ENCODE data around the gene DTYMK.

DTYMK gene

DNA sequence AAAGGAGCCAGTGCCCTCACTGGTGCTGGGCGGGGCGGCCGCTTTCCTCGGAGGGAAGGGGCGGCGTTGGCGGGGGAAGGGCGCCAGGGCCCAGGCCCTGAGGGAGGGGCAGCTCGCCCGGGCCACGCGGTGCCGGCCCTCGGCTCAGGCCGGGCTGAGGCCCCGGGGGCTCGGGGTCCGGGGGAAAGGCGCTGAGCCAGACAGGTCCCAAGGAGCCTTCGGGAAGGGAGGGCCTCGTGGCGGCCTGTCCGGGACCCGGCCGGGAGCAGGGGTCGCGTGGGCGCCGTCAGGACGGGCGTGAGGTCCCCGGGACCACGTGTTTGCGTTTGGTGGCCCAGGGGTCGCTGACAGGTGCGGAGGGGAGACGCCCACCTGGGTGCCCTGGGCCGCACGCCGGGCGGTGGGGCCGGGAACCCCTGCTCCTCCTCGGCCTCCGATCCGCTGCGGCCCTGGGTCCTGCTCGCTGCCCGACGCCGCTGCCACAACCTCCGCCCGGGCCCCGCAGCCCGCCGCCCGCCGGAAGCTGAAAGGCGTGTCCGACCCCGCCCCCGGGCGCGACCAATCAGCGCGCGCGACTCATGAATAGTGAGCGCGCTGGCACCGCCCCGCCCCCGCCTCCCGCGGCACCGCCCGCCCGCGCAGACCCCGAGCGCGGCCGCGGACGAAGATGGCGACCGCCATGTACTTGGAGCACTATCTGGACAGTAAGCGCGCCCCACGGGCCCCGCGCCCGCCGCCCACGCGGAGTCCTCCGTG is 15.0 kb upstream of the DTYMK start, which contains the start of gene ING5:
TSS of gene ING5 (plus strand) at position 641 of the 756 bp plus-strand sequence. CDS start at position 668, 27 bp downstream.
- peak within 1 kb of the TSS; percentile 81 to 87 for H3K4ac ChIP-seq (ENCODE audit: low read depth in 1 of 2, low read length in 2 of 2)
- H3K14ac ChIP-seq (ENCODE audit: low read length in 2 of 2) = peak within 1 kb of the TSS; percentile 86 to 91
- peaks cover 23% of the 10 kb centered on the region for H3K79me1 ChIP-seq (replicated peaks; ENCODE audit: low read length, poor library complexity, severe bottlenecking)
- peak within 1 kb of the TSS; percentile 95 for H2BK5ac ChIP-seq (ENCODE audit: low read depth, low read length, poor library complexity, severe bottlenecking)
- H2BK15ac ChIP-seq (ENCODE audit: low read depth, poor library complexity, severe bottlenecking) = peak within 1 kb of the TSS; percentile 89
- H3K4me1 ChIP-seq (ENCODE audit: control insufficient read depth, insufficient read depth, low read depth, low read length) = peaks cover 14% of the 10 kb centered on the region
- peak within 1 kb of the TSS; percentile 82 for H4K8ac ChIP-seq (ENCODE audit: low read length)
- peak within 1 kb of the TSS; percentile 43 for H3K27ac ChIP-seq (ENCODE audit: low read length, poor library complexity, severe bottlenecking)
- peak within 1 kb of the TSS; percentile 89 for H3K9ac ChIP-seq (ENCODE audit: low read length)
- peak within 1 kb of the TSS; percentile 28 to 52 for H2BK12ac ChIP-seq (ENCODE audit: low read length in 2 of 2)
- H2AK5ac ChIP-seq (ENCODE audit: low read length, severe bottlenecking) = peak within 1 kb of the TSS; percentile 54
- H3K18ac ChIP-seq (ENCODE audit: low read depth in 1 of 2, low read length in 2 of 2) = peak within 1 kb of the TSS; percentile 94 to 97
- peak within 1 kb of the TSS; percentile 89 for H2AFZ ChIP-seq (ENCODE audit: low read depth, low read length)
- peaks cover 17% of the 10 kb centered on the region in 2 experiments for H3K36me3 ChIP-seq (ENCODE audit: control insufficient read depth in 1 of 2, insufficient read depth in 2 of 2, low read depth in 1 of 2, low read length in 2 of 2)
- H3K9me3 ChIP-seq (ENCODE audit: control insufficient read depth, low read length) = peaks cover 2% of the 10 kb centered on the region
- no peak within 1 kb of the TSS for H3K23ac ChIP-seq (ENCODE audit: low read length in 2 of 2)
- peak; percentile 90 for DNase-seq
- H3K4me3 ChIP-seq (ENCODE audit: insufficient read depth in 1 of 2, low read depth in 1 of 2, low read length in 2 of 2) = peak within 1 kb of the TSS; percentile 87 to 94
- no peaks in the 10 kb centered on the region for H3K27me3 ChIP-seq (ENCODE audit: control insufficient read depth in 1 of 2, insufficient read depth in 1 of 2, low read length in 2 of 2)
- peak within 1 kb of the TSS; percentile 92 for H2BK120ac ChIP-seq (ENCODE audit: low read depth, low read length)
- H4K91ac ChIP-seq (ENCODE audit: low read length) = peak within 1 kb of the TSS; percentile 77
- H3K4me2 ChIP-seq (ENCODE audit: low read length, poor library complexity, severe bottlenecking) = peak within 1 kb of the TSS; percentile 99
- under 1% methylated on average over 33 of the region's 96 CpGs for WGBS

DNA sequence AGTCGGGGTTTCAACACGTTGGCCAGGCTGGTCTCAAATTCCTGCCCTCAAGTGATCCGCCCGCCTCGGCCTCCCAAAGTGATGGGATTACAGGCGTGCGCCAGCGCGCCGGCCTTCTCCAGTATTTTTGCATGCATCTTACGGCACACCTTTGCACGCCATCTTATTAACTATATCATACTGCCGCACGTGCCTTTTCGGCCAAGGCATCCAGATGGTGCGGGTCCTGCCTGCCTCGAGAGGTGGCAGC is 14.5 kb upstream of the DTYMK start:
- Histone ChIP-seq H3K79me1 (replicated peaks; ENCODE audit: low read length, poor library complexity, severe bottlenecking) (peaks cover 22% of the 10 kb centered on the region), H2AFZ (ENCODE audit: low read depth, low read length) (no peak overlapping the region), H3K18ac (ENCODE audit: low read depth in 1 of 2, low read length in 2 of 2) (peak overlapping the region; percentile 94 to 97), H3K9ac (ENCODE audit: low read length) (peak overlapping the region; percentile 89), H3K27me3 (ENCODE audit: control insufficient read depth in 1 of 2, insufficient read depth in 1 of 2, low read length in 2 of 2) (no peaks in the 10 kb centered on the region), H3K4me1 (ENCODE audit: control insufficient read depth, insufficient read depth, low read depth, low read length) (peaks cover 14% of the 10 kb centered on the region), H3K4ac (ENCODE audit: low read depth in 1 of 2, low read length in 2 of 2) (no peak overlapping the region), H2BK5ac (ENCODE audit: low read depth, low read length, poor library complexity, severe bottlenecking) (no peak overlapping the region), H2BK120ac (ENCODE audit: low read depth, low read length) (no peak overlapping the region), H3K23ac (ENCODE audit: low read length in 2 of 2) (no peak overlapping the region), H4K91ac (ENCODE audit: low read length) (no peak overlapping the region), H3K4me3 (ENCODE audit: insufficient read depth in 1 of 2, low read depth in 1 of 2, low read length in 2 of 2) (peak overlapping the region; percentile 84 to 87), H3K14ac (ENCODE audit: low read length in 2 of 2) (no peak overlapping the region), H3K36me3 (ENCODE audit: control insufficient read depth in 1 of 2, insufficient read depth in 2 of 2, low read depth in 1 of 2, low read length in 2 of 2) (peaks cover 12 to 13% of the 10 kb centered on the region in 2 experiments), H3K27ac (ENCODE audit: low read length, poor library complexity, severe bottlenecking) (peak overlapping the region; percentile 17), H2BK15ac (ENCODE audit: low read depth, poor library complexity, severe bottlenecking) (no peak overlapping the region), H2AK5ac (ENCODE audit: low read length, severe bottlenecking) (no peak overlapping the region), H3K9me3 (ENCODE audit: control insufficient read depth, low read length) (no peaks in the 10 kb centered on the region), H2BK12ac (ENCODE audit: low read length in 2 of 2) (no peak overlapping the region), H3K4me2 (ENCODE audit: low read length, poor library complexity, severe bottlenecking) (peak overlapping the region; percentile 99), H4K8ac (ENCODE audit: low read length) (peak overlapping the region; percentile 66)
- 3% methylated on average over 17 of the region's 17 CpGs for WGBS
- DNase-seq = peak; percentile 84

DNA sequence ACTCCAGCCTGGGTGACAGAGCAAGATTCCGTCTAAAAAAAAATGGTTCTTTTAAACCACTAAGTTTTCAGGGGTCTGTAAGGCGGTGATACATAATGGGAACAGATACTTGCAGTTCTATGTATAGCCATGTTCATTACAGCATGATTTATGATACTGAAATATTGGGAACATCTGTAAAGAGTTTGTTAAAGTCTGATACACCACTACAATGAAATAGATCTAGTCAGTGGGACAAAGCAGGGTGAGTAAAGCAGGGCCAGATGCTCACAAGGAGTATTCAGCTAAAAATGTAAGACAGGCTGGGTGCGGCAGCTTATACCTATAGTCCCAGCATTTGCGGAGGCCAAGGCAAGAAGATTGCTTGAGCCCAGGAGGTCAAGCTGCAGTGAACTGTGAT is 9.0 kb upstream of the DTYMK start:
- Histone ChIP-seq H3K27me3 (ENCODE audit: control insufficient read depth in 1 of 2, insufficient read depth in 1 of 2, low read length in 2 of 2) (no peaks in the 10 kb centered on the region), H3K9me3 (ENCODE audit: control insufficient read depth, low read length) (no peaks in the 10 kb centered on the region), H3K79me1 (replicated peaks; ENCODE audit: low read length, poor library complexity, severe bottlenecking) (peaks cover 6% of the 10 kb centered on the region), H3K14ac (ENCODE audit: low read length in 2 of 2) (no peak overlapping the region), H3K18ac (ENCODE audit: low read depth in 1 of 2, low read length in 2 of 2) (no peak overlapping the region), H3K4me2 (ENCODE audit: low read length, poor library complexity, severe bottlenecking) (no peak overlapping the region), H3K4me3 (ENCODE audit: insufficient read depth in 1 of 2, low read depth in 1 of 2, low read length in 2 of 2) (no peak overlapping the region), H3K4me1 (ENCODE audit: control insufficient read depth, insufficient read depth, low read depth, low read length) (peaks cover 9% of the 10 kb centered on the region), H2AFZ (ENCODE audit: low read depth, low read length) (no peak overlapping the region), H2BK5ac (ENCODE audit: low read depth, low read length, poor library complexity, severe bottlenecking) (no peak overlapping the region), H2AK5ac (ENCODE audit: low read length, severe bottlenecking) (no peak overlapping the region), H2BK120ac (ENCODE audit: low read depth, low read length) (no peak overlapping the region), H3K23ac (ENCODE audit: low read length in 2 of 2) (no peak overlapping the region), H3K36me3 (ENCODE audit: control insufficient read depth in 1 of 2, insufficient read depth in 2 of 2, low read depth in 1 of 2, low read length in 2 of 2) (peaks cover 25 to 31% of the 10 kb centered on the region in 2 experiments), H4K91ac (ENCODE audit: low read length) (no peak overlapping the region), H3K4ac (ENCODE audit: low read depth in 1 of 2, low read length in 2 of 2) (no peak overlapping the region), H4K8ac (ENCODE audit: low read length) (no peak overlapping the region), H3K27ac (ENCODE audit: low read length, poor library complexity, severe bottlenecking) (no peak overlapping the region), H2BK15ac (ENCODE audit: low read depth, poor library complexity, severe bottlenecking) (no peak overlapping the region), H3K9ac (ENCODE audit: low read length) (no peak overlapping the region), H2BK12ac (ENCODE audit: low read length in 2 of 2) (no peak overlapping the region)
- no peak for DNase-seq
- 99% methylated on average over 4 of the region's 4 CpGs for WGBS

DNA sequence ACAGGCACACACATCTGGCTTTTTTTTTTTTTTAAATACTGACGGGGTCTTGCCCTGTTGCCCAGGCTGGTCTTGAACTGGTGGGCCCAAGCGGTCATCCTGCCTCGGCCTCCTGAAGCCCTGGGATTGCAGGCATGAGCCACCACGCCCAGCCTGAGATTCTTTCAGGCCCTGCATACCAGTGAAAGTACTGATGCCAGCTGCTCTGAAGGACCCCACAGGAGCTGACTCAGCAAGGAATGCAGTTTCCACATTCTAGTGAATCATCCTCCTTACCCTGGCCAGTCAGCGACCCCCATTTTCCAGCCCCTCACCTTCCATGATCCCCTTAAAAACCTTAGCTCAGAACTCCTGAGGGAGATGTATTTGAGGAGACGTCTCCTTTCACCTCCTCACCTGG is 5.8 kb upstream of the DTYMK start:
- Histone ChIP-seq H4K8ac (ENCODE audit: low read length) (no peak overlapping the region), H2BK15ac (ENCODE audit: low read depth, poor library complexity, severe bottlenecking) (no peak overlapping the region), H3K9ac (ENCODE audit: low read length) (peak overlapping the region; percentile 17), H3K4me3 (ENCODE audit: insufficient read depth in 1 of 2, low read depth in 1 of 2, low read length in 2 of 2) (no peak overlapping the region), H3K79me1 (replicated peaks; ENCODE audit: low read length, poor library complexity, severe bottlenecking) (peaks cover 13% of the 10 kb centered on the region), H3K23ac (ENCODE audit: low read length in 2 of 2) (no peak overlapping the region), H3K4me2 (ENCODE audit: low read length, poor library complexity, severe bottlenecking) (no peak overlapping the region), H3K4ac (ENCODE audit: low read depth in 1 of 2, low read length in 2 of 2) (no peak overlapping the region), H3K4me1 (ENCODE audit: control insufficient read depth, insufficient read depth, low read depth, low read length) (peaks cover 8% of the 10 kb centered on the region), H2BK5ac (ENCODE audit: low read depth, low read length, poor library complexity, severe bottlenecking) (no peak overlapping the region), H2AFZ (ENCODE audit: low read depth, low read length) (no peak overlapping the region), H3K14ac (ENCODE audit: low read length in 2 of 2) (no peak overlapping the region), H2BK12ac (ENCODE audit: low read length in 2 of 2) (no peak overlapping the region), H3K27ac (ENCODE audit: low read length, poor library complexity, severe bottlenecking) (peak overlapping the region; percentile 67), H3K18ac (ENCODE audit: low read depth in 1 of 2, low read length in 2 of 2) (no peak overlapping the region), H3K36me3 (ENCODE audit: control insufficient read depth in 1 of 2, insufficient read depth in 2 of 2, low read depth in 1 of 2, low read length in 2 of 2) (peaks cover 40 to 41% of the 10 kb centered on the region in 2 experiments), H2BK120ac (ENCODE audit: low read depth, low read length) (no peak overlapping the region), H3K27me3 (ENCODE audit: control insufficient read depth in 1 of 2, insufficient read depth in 1 of 2, low read length in 2 of 2) (no peaks in the 10 kb centered on the region), H3K9me3 (ENCODE audit: control insufficient read depth, low read length) (no peaks in the 10 kb centered on the region), H2AK5ac (ENCODE audit: low read length, severe bottlenecking) (no peak overlapping the region), H4K91ac (ENCODE audit: low read length) (no peak overlapping the region)
- WGBS = 78% methylated on average over 6 of the region's 6 CpGs
- DNase-seq = peak; percentile 55

Measured in mesenchymal stem cell (in vitro differentiated cells and primary cell).